Endothelial cell of hepatic sinusoid (primary cell): ENCODE results near the gene DPP10.
"Not testable (repeated sequence)": the region's sequence is repeated elsewhere in the genome, so short reads cannot be mapped to it uniquely, and the experiment has no call there.

ENCODE experiments used
- in situ Hi-C: cut with HindIII; loops from 2 replicates; pipeline ENCODE4 v1.10.0; 2017; ENCODE audit warnings: low sequenced_read_pairs

Gene DPP10

DNA sequence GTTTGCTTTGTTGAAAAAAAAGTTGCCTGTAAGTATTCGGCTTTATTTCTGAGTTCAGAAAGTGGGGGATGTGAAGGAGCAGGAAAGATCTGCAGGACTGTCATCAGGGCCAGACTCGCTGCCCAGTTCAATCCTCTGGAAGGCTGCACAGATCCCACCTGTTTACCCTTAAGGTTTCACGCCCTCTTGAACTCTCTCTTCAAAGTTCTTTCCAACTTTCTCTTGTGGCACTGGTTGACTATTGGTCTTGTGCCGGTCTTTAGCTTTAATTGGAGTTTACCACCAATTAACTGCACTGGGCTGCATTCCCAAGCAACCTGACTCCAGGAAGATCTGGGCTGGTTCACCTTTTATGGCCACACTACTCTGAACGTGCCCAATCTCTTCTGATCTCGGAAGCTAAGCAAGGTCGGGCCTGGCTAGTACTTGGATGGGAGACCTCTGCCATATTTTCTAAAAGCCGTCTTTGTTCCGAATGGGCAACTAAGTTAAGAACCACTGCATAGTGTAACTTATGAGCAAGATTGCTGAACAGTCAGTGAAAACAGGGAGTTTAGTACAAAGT is 495.0 kb downstream of the DPP10 start:
- in situ Hi-C loops: no loop called here

DNA sequence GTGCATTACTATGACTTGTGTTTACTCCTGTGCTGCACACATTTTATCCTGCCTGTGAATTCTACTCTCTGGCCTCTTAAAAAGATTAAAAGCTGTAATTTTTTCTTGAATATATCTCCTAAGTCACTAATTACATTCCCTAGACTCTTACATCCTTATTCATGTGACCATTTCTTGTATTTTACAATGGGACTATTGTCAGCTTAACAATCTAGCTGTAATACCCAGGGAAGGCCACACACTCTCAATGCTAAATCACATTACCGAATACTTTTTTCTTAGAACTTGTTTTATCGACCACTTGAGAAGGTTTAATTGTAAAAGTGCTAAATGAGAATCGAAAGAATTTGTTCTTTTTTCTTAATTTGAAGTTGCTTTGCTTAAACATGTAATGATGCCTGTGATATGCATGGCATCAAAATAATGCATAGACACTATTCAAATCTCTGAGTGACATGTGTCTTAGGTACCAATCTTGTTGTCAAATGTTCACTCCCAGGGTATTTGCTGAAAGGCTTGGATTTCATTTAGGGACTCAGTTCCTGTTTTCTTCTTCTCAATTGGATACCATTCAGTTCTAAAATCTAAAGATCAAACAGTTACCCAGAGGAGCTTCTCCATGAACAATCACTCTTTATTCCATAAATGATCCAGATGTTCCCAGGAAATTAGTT is 498.5 kb downstream of the DPP10 start:
- in situ Hi-C loops: no loop called here

DNA sequence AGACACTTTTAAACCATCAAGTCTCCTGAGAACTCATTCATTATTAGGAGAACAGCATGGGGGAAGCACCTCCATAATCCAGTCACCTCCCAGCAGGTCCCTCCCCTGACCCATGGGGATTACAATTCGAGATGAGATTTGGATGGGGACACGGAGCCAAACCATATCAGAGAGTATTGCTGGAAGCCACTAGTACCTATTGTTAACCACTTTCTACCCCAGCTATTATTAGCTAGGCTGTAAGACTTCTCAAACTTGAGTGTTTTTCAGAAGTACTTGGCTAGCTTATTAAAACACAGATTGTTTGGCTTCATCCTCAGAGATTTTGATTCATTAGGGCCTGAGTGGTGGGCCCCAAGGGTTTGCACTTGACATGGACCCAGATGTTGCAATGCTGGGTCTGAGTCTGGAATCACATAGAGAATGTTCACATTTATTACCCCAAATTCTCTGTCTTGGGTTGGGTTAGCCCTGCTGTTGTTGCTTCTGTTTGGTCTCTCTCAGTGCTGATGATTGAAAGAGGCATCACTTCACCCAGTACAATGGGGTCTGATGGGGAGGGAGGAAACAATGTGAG is 506.9 kb downstream of the DPP10 start:
- in situ Hi-C loops: no loop called here

DNA sequence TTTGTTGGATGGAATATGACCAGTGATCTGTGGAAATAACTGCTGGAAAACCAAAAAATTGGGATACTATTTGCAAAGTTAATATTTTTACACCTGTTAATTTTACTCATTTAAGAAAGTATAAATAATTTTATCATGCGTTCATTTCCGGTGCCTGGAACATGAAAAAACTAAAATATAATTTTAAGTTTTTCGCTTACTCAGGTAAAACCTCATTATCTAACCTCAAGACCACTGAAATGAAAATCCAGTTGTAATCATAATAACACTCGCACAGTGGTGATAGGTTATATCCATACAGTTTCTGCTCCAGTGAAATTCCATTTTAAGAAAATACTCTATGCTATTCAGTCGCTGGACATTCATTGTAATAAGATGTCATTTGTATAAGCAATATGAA is 517.9 kb downstream of the DPP10 start:
- in situ Hi-C loops: no loop called here

DNA sequence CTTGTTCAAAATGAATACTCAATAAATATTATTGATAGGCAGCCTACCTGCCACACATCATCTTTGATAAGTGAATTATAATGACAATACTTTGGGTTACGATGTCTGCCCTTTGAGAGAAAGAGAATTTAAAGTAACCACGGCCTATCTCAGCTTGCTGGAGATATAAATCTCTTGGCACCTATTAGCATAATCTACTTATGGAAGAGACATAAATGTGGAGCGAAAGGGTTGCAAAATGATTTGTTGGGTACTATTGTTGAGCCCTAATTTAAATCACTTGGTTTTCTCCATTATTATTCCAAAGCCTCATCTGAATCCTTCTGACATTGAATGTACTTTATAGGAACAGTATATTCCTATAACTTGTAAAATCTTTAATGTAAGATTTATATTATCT is 520.1 kb downstream of the DPP10 start:
- in situ Hi-C loops: no loop called here

DNA sequence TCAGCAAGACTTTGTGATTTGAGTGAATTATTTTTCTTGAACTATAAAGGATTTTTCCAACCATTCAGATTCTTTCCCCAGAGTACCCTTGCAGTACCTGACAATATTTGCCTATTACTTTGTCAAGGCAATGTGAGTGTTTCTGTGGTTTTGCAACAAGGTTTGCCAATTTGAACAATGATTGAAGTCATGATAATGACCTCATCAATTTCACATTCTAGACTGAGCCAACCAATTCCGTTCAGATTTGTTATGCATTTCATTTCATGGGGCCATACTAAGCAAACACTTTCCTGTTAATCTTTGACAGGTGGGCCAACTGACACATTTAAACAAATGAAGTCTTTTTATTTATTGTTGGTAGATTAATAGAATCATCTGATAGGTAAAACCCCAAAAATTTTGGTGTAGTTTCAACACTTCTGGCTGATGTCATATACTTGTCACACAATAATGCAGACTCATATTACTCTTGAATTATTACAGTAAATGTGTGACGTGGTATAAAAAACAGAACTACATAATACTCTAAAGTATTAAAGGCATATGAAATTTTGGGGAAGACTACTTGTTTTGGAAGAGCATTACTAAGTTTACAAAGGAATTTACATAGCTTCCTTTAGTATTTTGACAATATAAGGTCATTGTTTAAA is 526.4 kb downstream of the DPP10 start:
- in situ Hi-C loops: no loop called here

DNA sequence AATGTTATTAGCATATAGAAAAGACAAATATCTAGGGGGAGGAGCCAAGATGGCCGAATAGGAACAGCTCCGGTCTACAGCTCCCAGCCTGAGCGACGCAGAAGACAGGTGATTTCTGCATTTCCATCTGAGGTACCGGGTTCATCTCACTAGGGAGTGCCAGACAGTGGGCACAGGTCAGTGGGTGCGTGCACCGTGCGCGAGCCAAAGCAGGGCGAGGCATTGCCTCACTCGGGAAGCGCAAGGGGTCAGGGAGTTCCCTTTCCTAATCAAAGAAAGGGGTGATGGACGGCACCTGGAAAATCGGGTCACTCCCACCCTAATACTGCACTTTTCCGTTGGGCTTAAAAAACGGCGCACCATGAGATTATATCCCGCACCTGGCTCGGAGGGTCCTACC is 561.9 kb downstream of the DPP10 start:
- in situ Hi-C loops: not testable (repeated sequence)

DNA sequence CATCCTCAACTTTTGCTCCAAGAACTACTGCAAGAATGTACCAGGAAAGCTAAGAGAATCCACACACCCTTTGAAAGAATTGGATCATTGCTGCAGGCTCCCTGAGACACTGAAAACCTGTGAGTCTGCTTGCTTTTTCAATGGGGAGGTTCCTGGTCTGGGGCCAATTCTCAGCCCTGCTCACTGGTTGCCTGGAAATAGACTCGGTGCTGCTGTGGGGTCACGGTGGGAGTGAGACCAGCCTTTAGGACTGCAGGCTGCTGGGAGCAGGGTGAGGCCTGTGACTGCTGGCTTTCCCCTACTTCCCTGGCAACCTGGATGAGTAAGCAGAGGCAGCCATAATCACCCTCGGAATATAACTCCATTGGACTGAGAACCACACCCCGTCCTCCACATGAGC is 569.3 kb downstream of the DPP10 start:
- in situ Hi-C loops: no loop called here

DNA sequence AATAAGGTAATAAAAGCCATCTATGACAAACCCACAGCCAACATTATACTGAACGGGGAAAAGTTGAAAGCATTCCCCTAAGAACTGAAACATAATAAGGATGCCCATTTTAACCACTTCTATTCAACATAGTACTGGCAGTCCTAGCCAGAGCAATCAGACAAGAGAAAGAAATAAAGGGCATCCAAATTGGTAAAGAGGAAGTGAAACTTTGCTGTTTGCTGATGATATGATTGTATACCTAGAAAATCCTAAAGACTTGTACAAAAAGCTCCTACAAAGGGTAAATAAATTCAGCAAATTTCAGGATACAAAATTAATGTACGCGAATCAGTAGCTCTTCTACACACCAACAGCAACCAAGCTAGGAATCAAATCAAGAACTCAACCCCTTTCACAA is 579.6 kb downstream of the DPP10 start:
- in situ Hi-C loops: not testable (repeated sequence)

DNA sequence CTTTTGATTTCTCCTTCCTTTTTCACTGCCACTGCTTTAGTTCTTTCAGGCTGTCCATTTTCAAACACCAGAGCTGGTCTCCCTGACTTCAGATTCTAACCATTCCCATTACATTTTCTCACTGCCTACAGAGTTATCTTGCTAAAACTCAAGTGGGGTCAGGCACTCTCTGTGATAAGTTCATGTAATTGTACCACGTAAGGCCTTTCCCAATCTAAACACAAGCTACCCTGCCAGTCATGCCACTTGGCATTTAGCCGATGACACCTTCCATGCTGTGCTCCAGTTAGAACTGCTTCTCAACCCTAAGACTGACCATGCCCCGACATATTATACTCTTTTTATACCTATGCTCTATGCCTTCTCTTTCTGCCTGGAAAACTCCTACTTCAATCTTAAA is 592.4 kb downstream of the DPP10 start:
- in situ Hi-C loops: no loop called here

DNA sequence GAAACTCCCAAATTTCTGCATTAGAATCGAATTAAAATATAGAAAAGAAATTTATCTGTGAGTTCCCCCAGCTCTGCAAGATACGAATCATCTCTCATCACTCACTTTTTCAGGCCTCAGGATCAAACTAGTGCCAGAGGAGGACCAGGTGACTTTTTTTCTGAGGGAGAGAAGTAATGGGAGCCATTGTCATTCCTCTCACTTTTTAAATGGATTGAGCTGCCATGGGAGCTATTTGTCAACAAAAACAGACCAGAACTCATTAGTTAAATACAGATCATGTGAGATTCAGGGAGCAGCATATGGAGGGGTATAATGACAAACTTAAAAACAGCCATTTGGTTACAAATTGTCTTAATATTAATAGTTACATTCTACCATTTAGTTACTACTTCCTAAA is 594.4 kb downstream of the DPP10 start:
- in situ Hi-C loops: no loop called here

DNA sequence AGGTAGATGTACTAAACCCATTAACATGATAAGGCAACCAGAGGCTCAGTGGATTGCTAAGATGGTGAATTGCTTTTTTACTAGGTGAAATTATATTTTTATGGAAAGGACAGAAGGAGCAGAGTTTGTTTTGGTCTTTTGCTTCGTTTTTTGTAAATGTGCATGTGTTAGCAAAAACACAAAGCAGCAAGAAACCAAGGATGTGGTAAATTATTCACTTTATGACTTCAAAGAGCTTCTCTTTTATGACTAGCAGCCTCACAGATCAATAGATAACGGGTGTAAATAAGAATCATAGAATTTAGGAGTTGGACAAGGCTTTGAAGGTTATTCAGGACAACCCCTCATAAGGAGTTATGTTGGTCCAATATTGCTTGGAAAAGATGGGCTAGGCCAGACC is 615.0 kb downstream of the DPP10 start:
- in situ Hi-C loops: no loop called here

DNA sequence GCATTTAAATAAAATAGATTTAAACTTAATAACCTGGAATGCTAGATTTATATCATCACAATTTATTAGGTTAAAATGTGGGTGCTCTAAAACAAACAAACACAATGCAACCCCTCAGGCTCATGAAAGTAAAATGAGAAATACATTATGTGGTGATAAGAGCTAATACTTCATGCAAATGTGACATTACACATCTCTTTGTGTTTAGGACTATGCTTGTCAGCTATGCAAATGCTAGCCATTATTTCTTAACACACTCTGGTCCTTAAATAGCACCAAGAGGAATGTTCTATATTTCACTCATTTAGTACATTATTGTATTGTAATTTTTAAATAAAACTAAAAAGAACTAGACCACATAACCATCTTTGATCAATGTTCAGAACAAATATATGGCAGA is 627.6 kb downstream of the DPP10 start:
- in situ Hi-C loops: no loop called here

DNA sequence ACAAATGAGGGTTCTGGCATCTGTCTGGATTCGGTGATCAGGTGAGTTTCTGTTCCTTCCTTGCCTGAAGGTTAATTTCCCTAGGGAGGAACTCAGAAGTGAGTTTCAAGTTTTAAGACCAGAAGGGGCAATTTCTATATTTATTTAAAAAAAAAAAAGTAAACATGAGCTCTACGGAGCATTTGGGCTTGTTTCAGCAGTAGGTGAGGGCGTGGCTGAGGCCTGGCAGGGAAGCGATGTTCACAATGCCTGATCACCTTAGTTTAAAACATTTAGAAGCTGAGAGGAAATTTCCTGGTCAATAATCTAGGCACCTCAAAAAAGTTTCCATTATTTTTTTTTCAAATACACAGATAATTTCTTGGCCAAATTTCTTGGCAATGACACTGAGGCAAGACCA is 629.1 kb downstream of the DPP10 start:
- in situ Hi-C loops: no loop called here

DNA sequence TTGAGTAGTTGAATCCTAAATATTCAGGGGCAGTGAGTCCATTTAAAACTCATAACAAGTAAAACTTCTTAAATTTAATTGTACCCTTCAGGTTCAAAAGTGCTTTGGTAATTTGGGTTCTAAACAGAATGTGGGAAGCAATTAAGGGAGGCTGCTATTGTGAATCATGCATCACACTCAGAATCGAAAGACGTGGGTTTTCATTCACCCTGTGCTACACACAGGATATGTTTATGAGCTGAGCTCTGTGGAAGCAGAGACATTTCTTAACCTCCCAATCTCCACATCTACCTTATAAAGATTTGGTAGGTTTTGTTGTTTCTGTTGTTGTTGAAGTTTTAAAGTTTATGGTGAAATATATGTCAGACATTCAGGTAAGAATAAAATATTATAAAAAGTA is 633.4 kb downstream of the DPP10 start:
- in situ Hi-C loops: no loop called here

DNA sequence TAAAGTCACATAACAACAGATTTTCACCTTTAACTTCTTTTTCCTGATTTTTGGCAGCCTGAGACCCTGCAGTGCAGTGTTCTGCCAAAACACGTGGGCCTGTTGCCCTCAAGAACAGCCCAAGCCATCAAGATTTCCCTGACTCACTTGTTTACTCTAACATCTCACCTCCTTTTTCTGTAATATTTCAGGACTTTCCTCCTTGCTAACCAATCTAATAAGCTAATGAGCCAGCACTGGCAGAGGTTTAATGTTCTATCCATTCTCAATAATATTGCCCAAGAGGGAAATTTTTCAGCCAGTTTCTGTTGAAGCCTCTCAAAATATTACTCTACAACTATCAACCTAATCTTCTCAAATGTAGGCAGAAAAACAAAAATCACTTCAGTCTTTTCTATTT is 635.2 kb downstream of the DPP10 start:
- in situ Hi-C loops: no loop called here

DNA sequence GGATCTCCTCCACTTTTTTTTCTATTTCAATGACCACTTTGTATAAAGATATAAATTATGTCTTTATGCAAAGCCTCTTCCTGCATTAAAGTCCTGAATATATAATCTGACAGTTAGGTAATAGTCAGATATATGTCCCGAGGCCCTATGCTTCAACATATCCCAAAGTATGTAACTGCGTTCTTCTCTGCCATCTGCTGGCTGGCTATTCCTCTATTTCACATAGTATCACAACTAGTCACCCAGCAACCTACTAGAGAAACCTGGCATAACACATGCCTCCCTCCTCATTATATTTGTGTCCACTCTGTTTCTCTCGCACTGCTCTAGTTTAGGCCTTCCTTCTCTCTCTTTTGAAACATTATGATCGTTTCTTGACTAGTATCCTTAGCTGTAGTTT is 640.8 kb downstream of the DPP10 start:
- in situ Hi-C loops: no loop called here

DNA sequence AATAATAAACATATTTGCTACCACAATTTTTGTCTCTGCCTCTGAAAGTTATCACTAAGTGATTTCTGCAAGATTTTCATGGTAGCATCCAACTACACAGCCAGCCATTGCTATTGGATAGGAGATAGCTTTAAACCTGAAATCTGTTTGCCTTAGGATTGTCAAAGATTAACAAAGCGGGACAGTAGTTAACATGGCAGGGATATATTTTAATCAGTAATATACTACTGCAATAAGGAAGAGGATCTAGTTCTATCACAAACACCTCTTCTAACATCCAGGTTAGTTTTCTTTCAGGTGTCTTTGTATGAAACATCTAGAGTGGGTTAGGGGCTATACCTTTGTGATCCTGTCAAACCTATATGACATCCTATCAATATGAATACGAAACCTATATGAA is 641.3 kb downstream of the DPP10 start:
- in situ Hi-C loops: no loop called here

DNA sequence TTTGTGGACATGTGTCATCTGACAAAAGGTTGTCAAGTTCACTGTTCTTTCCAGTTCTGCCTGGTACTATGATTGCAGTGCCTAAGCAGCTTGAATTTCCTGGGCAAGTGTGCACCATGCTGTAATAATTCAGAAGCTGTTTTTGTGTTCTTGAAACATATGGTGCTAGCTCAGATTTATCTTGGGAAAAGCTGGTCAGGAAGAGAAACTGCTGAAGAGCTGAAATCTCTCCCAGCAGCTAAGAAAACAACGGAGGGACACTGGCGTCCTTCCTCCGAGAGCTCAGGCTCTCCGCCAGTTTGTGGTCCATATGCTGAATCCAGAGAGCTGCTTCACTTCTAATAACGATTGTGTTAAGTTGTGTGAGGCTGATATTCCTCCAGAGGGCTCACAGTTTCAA is 642.0 kb downstream of the DPP10 start:
- in situ Hi-C loops: no loop called here

DNA sequence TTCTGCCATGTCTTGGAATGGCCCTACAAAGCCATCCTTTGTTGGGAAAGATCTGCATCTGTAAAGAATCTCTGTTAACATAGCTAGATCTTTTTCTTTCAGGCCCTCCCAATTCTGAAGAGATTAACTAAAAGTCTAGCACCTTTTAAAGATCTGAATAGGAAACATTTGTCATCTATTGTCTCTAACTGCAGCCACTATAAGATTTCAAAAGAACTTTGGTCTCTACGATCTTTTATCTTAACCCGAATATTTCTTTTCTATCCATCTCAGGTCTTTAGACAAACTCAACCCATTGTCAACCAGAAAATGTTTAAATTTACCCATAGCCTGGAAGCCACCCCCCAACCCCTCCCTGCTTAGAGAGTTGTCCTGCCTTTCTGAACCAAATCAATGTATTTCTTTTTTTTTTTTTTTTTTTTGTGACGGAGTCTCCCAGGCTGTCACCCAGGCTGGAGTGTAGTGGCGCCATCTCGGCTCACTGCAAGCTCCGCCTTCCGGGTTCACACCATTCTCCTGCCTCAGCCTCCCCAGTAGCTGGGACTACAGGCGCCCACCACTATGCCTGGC is 643.7 kb downstream of the DPP10 start:
- in situ Hi-C loops: not testable (repeated sequence)

DNA sequence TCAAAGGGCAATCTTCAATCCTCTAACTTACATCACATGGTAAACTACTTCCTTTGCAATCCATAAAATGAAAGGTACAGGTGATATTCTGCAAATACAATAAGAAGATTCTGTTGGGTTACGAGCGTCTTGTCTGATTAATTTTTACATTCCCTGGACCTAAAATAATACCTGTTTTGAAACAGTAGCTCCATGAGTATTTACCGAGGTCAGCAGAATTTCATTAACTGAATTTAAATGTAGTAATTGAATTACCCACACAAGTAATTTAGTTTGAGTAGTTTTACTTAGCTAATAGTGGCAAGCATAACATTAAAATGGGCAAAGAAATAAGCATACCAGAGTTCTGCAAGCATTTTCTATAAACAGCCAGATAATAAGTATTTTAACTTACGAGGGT is 652.0 kb downstream of the DPP10 start:
- in situ Hi-C loops: no loop called here

DNA sequence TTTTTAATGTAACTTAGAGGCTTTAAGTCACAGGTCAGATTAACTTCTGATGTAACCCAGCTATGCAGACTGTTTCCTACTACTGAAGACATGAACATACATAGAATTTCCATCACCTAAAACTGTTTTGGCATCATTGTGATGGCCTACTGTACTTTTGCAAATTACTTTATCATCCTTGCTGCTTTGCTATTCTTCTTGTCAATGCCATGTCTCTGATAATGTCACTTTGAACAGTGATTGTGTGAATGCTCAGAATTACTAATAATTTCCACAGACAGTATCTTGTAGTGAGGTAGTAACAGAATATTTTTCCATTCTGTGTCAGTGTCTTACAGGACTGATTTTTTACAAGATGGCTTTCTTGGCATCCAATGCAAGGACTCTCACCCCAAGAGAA is 663.5 kb downstream of the DPP10 start:
- in situ Hi-C loops: no loop called here
